Measurements from ENCODE around the gene DUSP22. TPM values are rescaled to one million over a fixed set of nuclear protein-coding genes. Genes with fewer than 3 reads are reported as not detected.

DUSP22 gene
- total and polyA plus RNA-seq, 2 of the 8 experiments (the other 6 are each of a cell fraction or from before 2014, with no cell fraction given) = 15.5 to 32.4 TPM

- H3K79me2 ChIP-seq (ENCODE audit: control insufficient read depth in 1 of 2, insufficient read depth in 2 of 2, low read length in 2 of 2) = no peaks in the 10 kb centered on the region
- no peak overlapping the region for H3K4ac ChIP-seq (replicated peaks; ENCODE audit: insufficient read length, low read depth, low read length)
- H3K23me2 ChIP-seq (ENCODE audit: low read depth, low read length) = no peaks in the 10 kb centered on the region
- peaks cover 30 to 86% of the 10 kb centered on the region in 2 experiments for H3K9me3 ChIP-seq (ENCODE audit: insufficient read depth in 2 of 2, low read depth in 1 of 2, low read length in 1 of 2)
- no peak overlapping the region for H3K4me3 ChIP-seq (ENCODE audit: extremely low read depth in 1 of 4, insufficient read depth in 2 of 4, low read depth in 3 of 4, low read length in 4 of 4)
- no peak overlapping the region for H3K4me2 ChIP-seq (ENCODE audit: insufficient read depth in 1 of 2, low read depth in 2 of 2, low read length in 2 of 2)
- no peaks in the 10 kb centered on the region for H3K79me1 ChIP-seq (ENCODE audit: low read depth, low read length)
- TF ChIP-seq NRF1 (IDR thresholded peaks at IDR 0.05; ENCODE audit: low read depth, low read length) (no peak), PHF8 (conservative IDR thresholded peaks at IDR 0.05; ENCODE audit: low read depth, low read length) (no peak), KDM5A (IDR thresholded peaks at IDR 0.05; ENCODE audit: low read length) (no peak), ATF2 (IDR thresholded peaks at IDR 0.05; ENCODE audit: low read length) (no peak), CREB1 (IDR thresholded peaks at IDR 0.05) (no peak), SUZ12 (IDR thresholded peaks at IDR 0.05; ENCODE audit: low read length) (no peak)
- no peak overlapping the region for H2BK12ac ChIP-seq (ENCODE audit: low read depth, low read length)
- no peak overlapping the region for H3K23ac ChIP-seq (ENCODE audit: insufficient read length)
- no peak for DNase-seq (ENCODE audit: low read depth in 1 of 2, low spot score in 2 of 2)
- H2BK120ac ChIP-seq (replicated peaks; ENCODE audit: low read depth, low read length) = no peak overlapping the region
- H2BK5ac ChIP-seq (ENCODE audit: low read depth, low read length) = no peak overlapping the region
- no peak overlapping the region for H3K27ac ChIP-seq (ENCODE audit: low read depth, low read length)
- H3K36me3 ChIP-seq (ENCODE audit: control insufficient read depth in 2 of 4, insufficient read depth in 4 of 4, low read length in 3 of 4) = no peaks in the 10 kb centered on the region
- H2AFZ ChIP-seq (ENCODE audit: low read length) = no peak overlapping the region
- no peak overlapping the region for H2BK15ac ChIP-seq (ENCODE audit: low read length)
- no peak overlapping the region for H4K5ac ChIP-seq (ENCODE audit: insufficient read length, low read depth, low read length)
- no peak overlapping the region for H3K9ac ChIP-seq (replicated peaks in 1 of 4; ENCODE audit: extremely low read depth in 1 of 4, low read depth in 3 of 4, low read length in 3 of 4)
- H4K20me1 ChIP-seq (replicated peaks in 1 of 2; ENCODE audit: control insufficient read depth in 1 of 2, insufficient read depth in 2 of 2, low read length in 2 of 2) = peaks cover 0 to 2% of the 10 kb centered on the region in 2 experiments
- no peak for FAIRE-seq
- ChIA-PET CTCF (ENCODE audit: partially characterized antibody) (interaction anchor here (1.2 to 1.3 kb wide), 2 partner anchors 15 to 110 kb away, joined by 3 to 4 read pairs; no protein-coding TSS in a partner anchor), POLR2A (ENCODE audit: partially characterized antibody) (no interaction called here)
- no peak overlapping the region for H2BK20ac ChIP-seq (ENCODE audit: low read length)
- H3K14ac ChIP-seq (ENCODE audit: insufficient read length) = no peak overlapping the region
- 79% methylated on average over 10 of the region's 10 CpGs; no CpG with 5 or more reads in 1 of the 2 experiments for WGBS, 2 experiments (ENCODE audit: extremely low coverage in 1 of 2, insufficient coverage in 1 of 2, insufficient read length in 1 of 2, insufficient replicate concordance in 2 of 2, low coverage in 1 of 2, low lambda C conversion rate in 2 of 2, missing lambda C conversion rate in 1 of 2)
- H3K56ac ChIP-seq (replicated peaks; ENCODE audit: insufficient read length, low read depth, low read length) = no peak overlapping the region
- H3K27me3 ChIP-seq (replicated peaks in 1 of 4; ENCODE audit: control insufficient read depth in 3 of 4, extremely low read depth in 1 of 4, insufficient read depth in 3 of 4, low read length in 3 of 4) = no peaks in the 10 kb centered on the region
- no peak overlapping the region for H4K91ac ChIP-seq (replicated peaks; ENCODE audit: insufficient read length, low read length)
- H3K18ac ChIP-seq (ENCODE audit: extremely low read depth, low read length) = no peak overlapping the region
- H2AK5ac ChIP-seq (ENCODE audit: low read depth, low read length) = no peak overlapping the region
- H3K4me1 ChIP-seq (replicated peaks in 1 of 4; ENCODE audit: control insufficient read depth in 3 of 4, insufficient read depth in 4 of 4, low read length in 3 of 4) = peaks cover 0 to 5% (median 3%) of the 10 kb centered on the region in 4 experiments; a peak in 3 of 7 replicates
- H4K8ac ChIP-seq (ENCODE audit: extremely low read depth, insufficient read depth, low read length) = no peak overlapping the region
Observed at GRCh38 chr6:327538-328116, 35.3 kb downstream of the DUSP22 start.
